Heart left ventricle (tissue), 16 donors: Measurements from ENCODE around the gene ARHGAP40. TPM values are rescaled to one million over a fixed set of nuclear protein-coding genes. Genes with fewer than 3 reads are reported as not detected.

Experiments used
- ATAC-seq, 4 donors: fragments of 200-7000 bp; cut with Tn5 transposase; one replicate each; pipeline ENCODE4 v1.9.1; 2020 to 2022; ENCODE audit warnings: moderate library complexity in 4 of 4, mild to moderate bottlenecking in 3 of 4, moderate number of reproducible peaks in 1 of 4
- DNase-seq, 5 donors: peaks; one replicate each; pipeline ENCODE4 v3.0.0-alpha.2; 2020
- H3K27ac ChIP-seq, 12 donors: fragments of 200-600 bp; sonication (generic) in 4 of 12; one replicate each; pipeline versions ENCODE4 v1.5.0 to v1.8.0; 2016 to 2022; ENCODE audit warnings: mild to moderate bottlenecking in 2 of 12
- H3K27me3 ChIP-seq, 9 donors: fragments of 200-600 bp; sonication (generic) in 2 of 9; one replicate each; pipeline versions ENCODE4 v1.5.1 to v1.8.0; 2016 to 2022; ENCODE audit warnings: mild to moderate bottlenecking in 3 of 9
- H3K36me3 ChIP-seq, 9 donors: fragments of 200-600 bp; sonication (generic) in 2 of 9; one replicate each; pipeline versions ENCODE4 v1.5.0 to v1.8.0; 2018 to 2022; ENCODE audit warnings: mild to moderate bottlenecking in 2 of 9
- H3K4me1 ChIP-seq, 12 donors: fragments of 200-600 bp; sonication (generic) in 4 of 12; one replicate each; pipeline versions ENCODE4 v1.5.0 to v1.8.0; 2016 to 2022; ENCODE audit warnings: mild to moderate bottlenecking in 3 of 12
- H3K4me3 ChIP-seq, 12 donors: fragments of 200-600 bp; sonication (generic) in 4 of 12; one replicate each; pipeline versions ENCODE4 v1.5.0 to v1.8.0; 2017 to 2022; ENCODE audit warnings: mild to moderate bottlenecking in 9 of 12, moderate library complexity in 4 of 12
- H3K9me3 ChIP-seq, 12 donors: fragments of 200-600 bp; sonication (generic) in 4 of 12; one replicate each; pipeline versions ENCODE4 v1.5.0 to v1.8.0; 2016 to 2022; ENCODE audit warnings: mild to moderate bottlenecking in 1 of 12
- POLR2A ChIP-seq, 2 donors: fragments of 450-650 bp; IDR thresholded peaks; one replicate each; pipeline ENCODE4 v1.6.1; 2017; ENCODE audit warnings: antibody characterized with exemption in 2 of 2, mild to moderate bottlenecking in 2 of 2, moderate library complexity in 2 of 2
- WGBS, 4 donors: extraction: QIAGEN DNeasy Blood & Tissue Kit in 2 of 4; methylation state at CpG; one replicate each; pipeline versions ENCODE4 v1.1.5 to v1.1.7; 2013 to 2018; 5-methylcytosine and 5-hydroxymethylcytosine counted together
- intact Hi-C, 10 donors: fragments of 100-400 bp; cut with DNase I; formaldehyde crosslinking; loops; one replicate each; pipeline versions ENCODE4 v1.11.1 to v1.14.2; 2022
- polyA plus RNA-seq, 2 donors: library from polyadenylated mRNA; stranded (reverse); fragments of 200-250 nt; gene quantifications; one replicate each; pipeline ENCODE4 v1.2.3, GENCODE V29; 2013
- total RNA-seq, 9 donors: library from RNA; depleted of rRNA in 2 of 9; stranded (reverse); fragments of >200 nt in 2 of 9; fragmentation: NEBNext Ultra II Directional in 3 of 9; extraction: Animal tissue kit (Norgen Biotek cat#: 25700) in 3 of 9; gene quantifications; one replicate each; pipeline versions ENCODE4 v1.1.0 to v1.2.4, GENCODE V29; 2016 to 2023
- TF ChIP-seq, protein P1 (sequence below), 12 donors: fragments of 200-600 bp; sonication (generic) in 4 of 12; IDR thresholded peaks; one replicate each; pipeline versions ENCODE4 v1.5.0 to v1.8.0; 2018 to 2022; ENCODE audit warnings: antibody characterized with exemption in 12 of 12, mild to moderate bottlenecking in 5 of 12
- donor health status: ischemic (EF 13 %, LVEDD 7.1; RV severe dilation, severe dysfunction).
- donor health status: healthy with polysubstance abuse.
- donor health status: DM: no; HTN: yes; CAD: no.
- donor health status: DM: no; HTN: no; CAD: no.
- donor health status: ischemic (EF 25% LVEDD 6.9; RV normal size, moderate dysfunction).
- donor health status: ischemic (EF 25% LVEDD 5.7; RV mildly dilated, moderate dysfunction).
- donor health status: healthy.
- donor health status: DM: yes; HTN: yes; CAD: no.
- donor health status: ischemic (EF 35%, LVEDD 5.7; RV mildly dilated, moderate dysfunction).
- donor health status: nonischemic (EF 11% LVEDD 7.7; RV severe dilation, severe dysfunction).
- donor health status: DM: yes; HTN: yes; CAD: no.
- donor health status: PGD.
- donor health status: ischemic (EF 29% LVEDD 5.4; RV normal size, mild dysfunction).
- donor health status: nonischemic (EF 23%, LVEDD 6.1; RV moderate dilation, normal function).

Gene ARHGAP40
- total and polyA plus RNA-seq, 11 donors, result 0.03 TPM; not detected in 10

- H3K36me3 ChIP-seq, result no peaks in the 10 kb centered on the region
- H3K27ac ChIP-seq, result no peak overlapping the region
- no peak for DNase-seq
- TF ChIP-seq, protein P1, sequence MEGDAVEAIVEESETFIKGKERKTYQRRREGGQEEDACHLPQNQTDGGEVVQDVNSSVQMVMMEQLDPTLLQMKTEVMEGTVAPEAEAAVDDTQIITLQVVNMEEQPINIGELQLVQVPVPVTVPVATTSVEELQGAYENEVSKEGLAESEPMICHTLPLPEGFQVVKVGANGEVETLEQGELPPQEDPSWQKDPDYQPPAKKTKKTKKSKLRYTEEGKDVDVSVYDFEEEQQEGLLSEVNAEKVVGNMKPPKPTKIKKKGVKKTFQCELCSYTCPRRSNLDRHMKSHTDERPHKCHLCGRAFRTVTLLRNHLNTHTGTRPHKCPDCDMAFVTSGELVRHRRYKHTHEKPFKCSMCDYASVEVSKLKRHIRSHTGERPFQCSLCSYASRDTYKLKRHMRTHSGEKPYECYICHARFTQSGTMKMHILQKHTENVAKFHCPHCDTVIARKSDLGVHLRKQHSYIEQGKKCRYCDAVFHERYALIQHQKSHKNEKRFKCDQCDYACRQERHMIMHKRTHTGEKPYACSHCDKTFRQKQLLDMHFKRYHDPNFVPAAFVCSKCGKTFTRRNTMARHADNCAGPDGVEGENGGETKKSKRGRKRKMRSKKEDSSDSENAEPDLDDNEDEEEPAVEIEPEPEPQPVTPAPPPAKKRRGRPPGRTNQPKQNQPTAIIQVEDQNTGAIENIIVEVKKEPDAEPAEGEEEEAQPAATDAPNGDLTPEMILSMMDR (IDR thresholded peaks at IDR 0.05), result no peak
- TF ChIP-seq POLR2A (IDR thresholded peaks at IDR 0.05), result no peak
- 63 to 69% (median 67%) methylated on average over 4 of the region's 4 CpGs for WGBS, 4 donors
- no peak overlapping the region for H3K4me3 ChIP-seq
- no peak for ATAC-seq
- peaks cover 0 to 7% (median 0%) of the 10 kb centered on the region in 12 donors for H3K9me3 ChIP-seq
- H3K4me1 ChIP-seq, result no peaks in the 10 kb centered on the region
- peaks cover 0 to 61% (median 13%) of the 10 kb centered on the region in 9 donors for H3K27me3 ChIP-seq
- intact Hi-C loops, result no loop called here
Observed at GRCh38 chr20:38659597-38659880, 57.9 kb downstream of the ARHGAP40 start.

DNA sequence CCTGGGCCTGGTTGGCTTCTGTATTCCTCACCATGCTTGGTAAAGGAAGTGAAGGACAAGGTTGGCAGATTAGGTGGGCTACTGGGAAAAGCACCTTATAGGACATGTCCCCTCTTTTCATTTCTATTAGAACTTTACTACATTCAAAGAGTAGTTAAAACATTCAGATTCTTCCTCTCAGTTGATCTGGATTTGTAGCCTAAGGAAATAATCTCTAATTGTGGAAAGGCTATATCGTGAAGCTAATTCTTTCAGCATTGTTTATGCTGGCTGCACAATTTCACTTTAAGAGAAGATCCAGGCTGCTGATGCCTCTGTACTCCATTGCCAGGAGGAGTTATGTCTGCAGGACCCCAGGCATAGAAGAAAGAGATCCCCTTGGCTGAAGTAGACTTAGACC lies 58.8 kb downstream of the ARHGAP40 start:
- TF ChIP-seq, protein P1 (IDR thresholded peaks at IDR 0.05), result no peak
- DNase-seq, result no peak
- intact Hi-C loops, result no loop called here
- peaks cover 0 to 9% (median 0%) of the 10 kb centered on the region in 12 donors for H3K9me3 ChIP-seq
- no peak overlapping the region for H3K4me3 ChIP-seq
- H3K36me3 ChIP-seq, result no peaks in the 10 kb centered on the region
- H3K27me3 ChIP-seq, result peaks cover 0 to 56% (median 14%) of the 10 kb centered on the region in 9 donors
- H3K4me1 ChIP-seq, result no peaks in the 10 kb centered on the region
- no peak overlapping the region for H3K27ac ChIP-seq
- ATAC-seq, result no peak
- 86 to 93% (median 91%) methylated on average over 1 of the region's 1 CpG for WGBS, 4 donors

DNA sequence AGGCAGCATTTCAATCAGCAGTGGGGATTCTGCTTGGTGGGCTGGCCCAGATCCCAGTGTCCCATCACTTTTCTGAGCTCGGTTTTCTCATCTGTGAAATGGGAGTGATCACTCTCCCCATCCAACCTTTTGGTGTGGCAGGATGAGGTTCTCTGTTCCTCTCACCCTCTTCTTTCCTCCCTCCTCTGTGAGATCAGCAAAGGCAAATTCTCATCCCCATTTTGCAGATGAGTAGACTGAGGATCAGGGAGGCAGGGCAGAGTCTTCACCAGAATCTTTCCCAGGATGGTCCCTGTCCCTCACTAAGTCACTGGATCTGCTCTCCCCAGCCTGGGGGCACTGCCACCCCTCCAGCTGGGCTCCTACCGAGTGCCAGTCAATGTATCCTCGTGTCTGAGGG lies 62.1 kb downstream of the ARHGAP40 start:
- Histone ChIP-seq H3K9me3 (peaks cover 0 to 9% (median 0%) of the 10 kb centered on the region in 12 donors), H3K27me3 (peaks cover 0 to 35% (median 4%) of the 10 kb centered on the region in 9 donors), H3K27ac (no peak overlapping the region), H3K4me3 (no peak overlapping the region), H3K36me3 (no peaks in the 10 kb centered on the region), H3K4me1 (peaks cover 0 to 9% (median 0%) of the 10 kb centered on the region in 12 donors)
- TF ChIP-seq, protein P1 (IDR thresholded peaks at IDR 0.05), result no peak
- TF ChIP-seq POLR2A (IDR thresholded peaks at IDR 0.05), result no peak
- ATAC-seq (no peak), DNase-seq (no peak)
- intact Hi-C loops, result no loop called here
- WGBS, 4 donors, result 75 to 76% (median 76%) methylated on average over 3 of the region's 3 CpGs

- intact Hi-C loops, result no loop called here
- no peak for TF ChIP-seq POLR2A (IDR thresholded peaks at IDR 0.05)
- TF ChIP-seq, protein P1 (IDR thresholded peaks at IDR 0.05), result no peak
- Histone ChIP-seq H3K27me3 (peaks cover 0 to 34% (median 1%) of the 10 kb centered on the region in 9 donors), H3K36me3 (no peaks in the 10 kb centered on the region), H3K4me1 (peaks cover 0 to 9% (median 0%) of the 10 kb centered on the region in 12 donors), H3K9me3 (peaks cover 0 to 9% (median 0%) of the 10 kb centered on the region in 12 donors), H3K27ac (no peak overlapping the region), H3K4me3 (no peak overlapping the region)
- WGBS, 4 donors, result 81 to 91% (median 85%) methylated on average over 2 of the region's 2 CpGs
- DNase-seq (no peak), ATAC-seq (no peak)
Observed at GRCh38 chr20:38664284-38664683, 62.7 kb downstream of the ARHGAP40 start.
